EH (cell line): ENCODE results near the gene ANO7.

Experiments
- DNase-seq: peaks from one replicate; pipeline ENCODE4 v3.0.0-alpha.2; 2015; ENCODE audit warnings: low read depth

ANO7 gene

GRCh38 chr2:241211276-241211675 lies 22.8 kb downstream of the ANO7 start:
- no peak for DNase-seq

GRCh38 chr2:241213041-241213440 lies 24.6 kb downstream of the ANO7 start:
- DNase-seq = no peak

GRCh38 chr2:241213567-241213966 lies 25.1 kb downstream of the ANO7 start:
- no peak for DNase-seq

- no peak for DNase-seq
These were observed 25.7 kb downstream of the ANO7 start for GRCh38 chr2:241214209-241214608.

- DNase-seq = no peak
These were observed 26.3 kb downstream of the ANO7 start for GRCh38 chr2:241214766-241215165.

- DNase-seq = no peak
These were observed 26.9 kb downstream of the ANO7 start for GRCh38 chr2:241215421-241215820.

- DNase-seq = peak; percentile 77
These were observed 27.8 kb downstream of the ANO7 start for GRCh38 chr2:241216211-241216761.

GRCh38 chr2:241217320-241218031 lies 29.0 kb downstream of the ANO7 start:
- peak; percentile 74 for DNase-seq

- DNase-seq = peak; percentile 59
These were observed 29.9 kb downstream of the ANO7 start for GRCh38 chr2:241218131-241219029.

GRCh38 chr2:241219030-241219382 lies 30.5 kb downstream of the ANO7 start:
- DNase-seq = no peak

- no peak for DNase-seq
These were observed 31.4 kb downstream of the ANO7 start for GRCh38 chr2:241219856-241220356.

GRCh38 chr2:241223211-241224017 lies 34.9 kb downstream of the ANO7 start:
- DNase-seq = peak; percentile 61

GRCh38 chr2:241224018-241224850 lies 35.8 kb downstream of the ANO7 start:
- DNase-seq = peak; percentile 82

- no peak for DNase-seq
These were observed 36.5 kb downstream of the ANO7 start for GRCh38 chr2:241224851-241225438.

- DNase-seq = no peak
These were observed 37.1 kb downstream of the ANO7 start for GRCh38 chr2:241225545-241225944.

GRCh38 chr2:241225983-241226382 lies 37.5 kb downstream of the ANO7 start:
- no peak for DNase-seq

- DNase-seq = no peak
These were observed 38.5 kb downstream of the ANO7 start for GRCh38 chr2:241226723-241227572.

- DNase-seq = no peak
These were observed 39.1 kb downstream of the ANO7 start for GRCh38 chr2:241227594-241227993.

GRCh38 chr2:241228081-241228859 lies 39.8 kb downstream of the ANO7 start:
- DNase-seq = no peak
